IMR-90 (cell line): ENCODE data around the gene UNC13C. TPM values are rescaled to one million over a fixed set of nuclear protein-coding genes. Genes with fewer than 3 reads are reported as not detected.

Source experiments
- ATAC-seq: fragments of 200-7000 bp; cut with Tn5 transposase; 2 replicates; pipeline ENCODE4 v1.9.1; 2020; ENCODE audit warnings: low read depth, mild to moderate bottlenecking, moderate library complexity
- BruUV-seq: library from RNA; stranded (reverse); fragments of 400-500 nt; replicated peaks from 2 replicates; lab custom pipeline; 2021; lab: Mats Ljungman, UMichigan
- CTCF ChIA-PET: fragments of 300-600 bp; formaldehyde crosslinking; extraction: SDS; loops from one replicate; lab custom pipeline; 2021; ENCODE audit warnings: antibody characterized with exemption; lab: Yijun Ruan, JAX
- POLR2A ChIA-PET: fragments of 300-600 bp; sonication (Branson Sonifier 250); formaldehyde crosslinking; loops from one replicate; lab custom pipeline; 2022; ENCODE audit warnings: antibody characterized with exemption; ENCODE audit not compliant: unreplicated experiment; lab: Charles Lee
- DNase-seq: peaks from one replicate; pipeline ENCODE4 v3.0.0; 2013
- H2AFZ ChIP-seq: replicated peaks from 2 replicates; pipeline ENCODE3; 2013; ENCODE audit warnings: low read length, mild to moderate bottlenecking; ENCODE audit not compliant: poor library complexity
- H2AK5ac ChIP-seq: 2 replicates; pipeline ENCODE4 v1.6.1; 2013; ENCODE audit warnings: low read depth, low read length, inconsistent platforms
- H2AK9ac ChIP-seq: replicated peaks from 2 replicates; pipeline ENCODE3; 2013; ENCODE audit warnings: mild to moderate bottlenecking, low read depth, low read length, moderate library complexity; ENCODE audit not compliant: poor library complexity
- H2BK120ac ChIP-seq: 2 replicates; pipeline ENCODE4 v1.6.1; 2013; ENCODE audit warnings: low read depth, low read length, inconsistent platforms
- H2BK15ac ChIP-seq: 3 replicates; pipeline ENCODE4 v1.6.1; 2013; ENCODE audit warnings: low read depth, low read length, inconsistent platforms
- H2BK20ac ChIP-seq: 2 replicates; pipeline ENCODE4 v1.6.1; 2013; ENCODE audit warnings: low read depth, mild to moderate bottlenecking, inconsistent platforms, low read length, moderate library complexity
- H2BK5ac ChIP-seq: 2 replicates; pipeline ENCODE4 v1.6.1; 2013; ENCODE audit warnings: mild to moderate bottlenecking, low read depth, low read length, inconsistent platforms; ENCODE audit not compliant: poor library complexity, severe bottlenecking
- H3K14ac ChIP-seq: replicated peaks from 2 replicates; pipeline ENCODE4 v1.6.1; 2013; ENCODE audit warnings: low read depth, low read length, inconsistent platforms
- H3K18ac ChIP-seq: 2 replicates; pipeline ENCODE4 v1.6.1; 2013; ENCODE audit warnings: low read depth, low read length, control low read depth
- H3K23ac ChIP-seq: 2 replicates; pipeline ENCODE4 v1.6.1; 2013; ENCODE audit warnings: low read depth, low read length, inconsistent platforms
- H3K27ac ChIP-seq: 2 replicates; pipeline ENCODE4 v1.5.1; 2013; ENCODE audit warnings: mild to moderate bottlenecking, control low read depth, low read length; ENCODE audit not compliant: insufficient read depth
- H3K27me3 ChIP-seq: 2 replicates; pipeline ENCODE4 v1.6.1; 2013; ENCODE audit warnings: low read length; ENCODE audit not compliant: control insufficient read depth, insufficient read depth
- H3K36me3 ChIP-seq: 2 replicates; pipeline ENCODE4 v1.6.1; 2013; ENCODE audit warnings: low read length, mixed read lengths; ENCODE audit not compliant: control insufficient read depth, insufficient read depth
- H3K4ac ChIP-seq: 2 replicates; pipeline ENCODE4 v1.6.1; 2013; ENCODE audit warnings: low read depth, low read length, inconsistent platforms
- H3K4me1 ChIP-seq: 2 replicates; pipeline ENCODE4 v1.6.1; 2013; ENCODE audit warnings: low read length, mixed read lengths; ENCODE audit not compliant: control insufficient read depth, insufficient read depth
- H3K4me2 ChIP-seq: 2 replicates; pipeline ENCODE4 v1.6.1; 2013; ENCODE audit warnings: low read depth, mild to moderate bottlenecking, control low read depth, low read length, moderate library complexity
- H3K4me3 ChIP-seq: 2 replicates; pipeline ENCODE4 v1.5.1; 2013; ENCODE audit warnings: low read depth, mild to moderate bottlenecking, control low read depth, low read length, moderate library complexity; ENCODE audit not compliant: insufficient read depth
- H3K56ac ChIP-seq: 2 replicates; pipeline ENCODE4 v1.6.1; 2013; ENCODE audit warnings: low read length, inconsistent platforms; ENCODE audit not compliant: insufficient read depth; ENCODE audit errors: extremely low read depth
- H3K79me1 ChIP-seq, 2 experiments: 2 replicates each; pipeline ENCODE4 v1.6.1; 2013; ENCODE audit warnings: low read length in 2 of 2, inconsistent platforms in 1 of 2, low read depth in 1 of 2
- H3K9ac ChIP-seq: 2 replicates; pipeline ENCODE4 v1.6.1; 2013; ENCODE audit warnings: low read depth, low read length, control low read depth
- H3K9me1 ChIP-seq: 2 replicates; pipeline ENCODE4 v1.6.1; 2013; ENCODE audit warnings: low read length, inconsistent platforms; ENCODE audit not compliant: insufficient read depth
- H3K9me3 ChIP-seq: 2 replicates; pipeline ENCODE4 v1.6.1; 2013; ENCODE audit warnings: low read length; ENCODE audit not compliant: control insufficient read depth, insufficient read depth
- H4K20me1 ChIP-seq: 2 replicates; pipeline ENCODE4 v1.6.1; 2013; ENCODE audit warnings: low read length, inconsistent platforms; ENCODE audit not compliant: insufficient read depth
- H4K5ac ChIP-seq: 2 replicates; pipeline ENCODE4 v1.6.1; 2013; ENCODE audit warnings: mild to moderate bottlenecking, low read depth, low read length, control low read depth
- H4K8ac ChIP-seq, 2 experiments: 2 replicates each; pipeline ENCODE4 v1.6.1; 2013; ENCODE audit warnings: low read depth in 2 of 2, low read length in 2 of 2, control low read depth in 1 of 2, inconsistent platforms in 1 of 2
- H4K91ac ChIP-seq: 2 replicates; pipeline ENCODE4 v1.6.1; 2013; ENCODE audit warnings: low read depth, low read length, inconsistent platforms; ENCODE audit not compliant: insufficient read depth
- BHLHE40 ChIP-seq: fragments of 150-350 bp; IDR thresholded peaks from 2 replicates; pipeline ENCODE4 v1.6.1; 2016; ENCODE audit warnings: mild to moderate bottlenecking, low read depth, low read length
- CEBPB ChIP-seq: IDR thresholded peaks from 2 replicates; pipeline ENCODE4 v1.6.1; 2012; ENCODE audit warnings: low read depth, low read length, improper control_type of control experiment
- CHD1 ChIP-seq: IDR thresholded peaks from 2 replicates; pipeline ENCODE4 v1.6.1; 2012; ENCODE audit warnings: low read depth, low read length, improper control_type of control experiment
- FOS ChIP-seq: fragments of 150-350 bp; IDR thresholded peaks from 2 replicates; pipeline ENCODE4 v1.6.1; 2016; ENCODE audit warnings: low read depth, low read length
- MAFK ChIP-seq: IDR thresholded peaks from 2 replicates; pipeline ENCODE4 v1.6.1; 2012; ENCODE audit warnings: low read depth, low read length, improper control_type of control experiment
- MAZ ChIP-seq: IDR thresholded peaks from 2 replicates; pipeline ENCODE4 v1.6.1; 2012; ENCODE audit warnings: low read depth, mild to moderate bottlenecking, low read length, improper control_type of control experiment, moderate library complexity, borderline replicate concordance
- MXI1 ChIP-seq: IDR thresholded peaks from 2 replicates; pipeline ENCODE4 v1.6.1; 2012; ENCODE audit warnings: low read depth, mild to moderate bottlenecking, low read length, moderate library complexity, borderline replicate concordance
- NFE2L2 ChIP-seq: fragments of 150-350 bp; IDR thresholded peaks from 2 replicates; pipeline ENCODE4 v1.6.1; 2016; ENCODE audit warnings: low read depth, mild to moderate bottlenecking, low read length
- POLR2A ChIP-seq: IDR thresholded peaks from 2 replicates; pipeline ENCODE4 v1.6.1; 2012; ENCODE audit warnings: mild to moderate bottlenecking, low read depth, low read length
- RAD21 ChIP-seq: IDR thresholded peaks from 2 replicates; pipeline ENCODE4 v1.6.1; 2012; ENCODE audit warnings: low read length, improper control_type of control experiment
- RCOR1 ChIP-seq: IDR thresholded peaks from 2 replicates; pipeline ENCODE4 v1.6.1; 2012; ENCODE audit warnings: mild to moderate bottlenecking, low read length, improper control_type of control experiment; ENCODE audit not compliant: insufficient replicate concordance
- RFX5 ChIP-seq: IDR thresholded peaks from 2 replicates; pipeline ENCODE4 v1.8.0; 2012; ENCODE audit warnings: low read depth, mild to moderate bottlenecking, low read length, moderate library complexity
- SMC3 ChIP-seq: fragments of 150-350 bp; IDR thresholded peaks from 2 replicates; pipeline ENCODE4 v1.6.1; 2016; ENCODE audit warnings: low read depth, mild to moderate bottlenecking, antibody characterized with exemption, low read length, moderate library complexity
- WGBS, 2 experiments: methylation state at CpG; one replicate each; pipeline versions ENCODE4 v1.1.5 to v1.1.7; 2013; ENCODE audit warnings: missing lambda C conversion rate in 2 of 2; ENCODE audit not compliant: insufficient read length in 1 of 2; ENCODE audit errors: extremely low coverage in 2 of 2; 5-methylcytosine and 5-hydroxymethylcytosine counted together
- dilution Hi-C: fragments of 300-500 bp; cut with HindIII; formaldehyde crosslinking; loops from one replicate; pipeline ENCODE4 v1.14.3; 2018; ENCODE audit warnings: low sequenced_read_pairs; ENCODE audit not compliant: unreplicated experiment
- in situ Hi-C: fragments of 300-500 bp; cut with MboI; formaldehyde crosslinking; loops from 3 replicates; pipeline ENCODE4 v1.14.3; 2019; ENCODE audit warnings: low sequenced_read_pairs, inconsistent platforms, mixed read lengths
- intact Hi-C: fragments of 100-400 bp; cut with micrococcal nuclease; formaldehyde crosslinking; loops from 2 replicates; pipeline ENCODE4 v1.10.0; 2022
- polyA plus RNA-seq, 3 experiments: library from polyadenylated mRNA; depleted of rRNA; stranded (reverse); fragments of >200 nt; gene quantifications; 2 replicates each; pipeline ENCODE4 v1.2.3, GENCODE V29; 2012; ENCODE audit warnings: low replicate concordance in 1 of 3
- total RNA-seq: library from RNA; depleted of rRNA; stranded (reverse); fragments of >200 nt; gene quantifications from 2 replicates; pipeline ENCODE4 v1.2.3, GENCODE V29; 2012
- TF ChIP-seq, protein P1 (sequence below): fragments of 150-350 bp; IDR thresholded peaks from 2 replicates; pipeline ENCODE4 v1.6.1; 2017; ENCODE audit warnings: mild to moderate bottlenecking, antibody characterized with exemption, low read length, low read depth
- TF ChIP-seq, protein P2 (sequence below): fragments of 150-350 bp; IDR thresholded peaks from 2 replicates; pipeline ENCODE4 v1.6.1; 2016; ENCODE audit warnings: low read depth, mild to moderate bottlenecking, low read length, moderate library complexity, borderline replicate concordance
- TF ChIP-seq, protein P3 (sequence below): conservative IDR thresholded peaks from 2 replicates; pipeline ENCODE4 v1.5.1; 2012; ENCODE audit warnings: mild to moderate bottlenecking, low read depth, low read length, improper control_type of control experiment

Gene UNC13C
- total and polyA plus RNA-seq, 2 of the 4 experiments (the other 2 are of a cell fraction): not detected

DNA sequence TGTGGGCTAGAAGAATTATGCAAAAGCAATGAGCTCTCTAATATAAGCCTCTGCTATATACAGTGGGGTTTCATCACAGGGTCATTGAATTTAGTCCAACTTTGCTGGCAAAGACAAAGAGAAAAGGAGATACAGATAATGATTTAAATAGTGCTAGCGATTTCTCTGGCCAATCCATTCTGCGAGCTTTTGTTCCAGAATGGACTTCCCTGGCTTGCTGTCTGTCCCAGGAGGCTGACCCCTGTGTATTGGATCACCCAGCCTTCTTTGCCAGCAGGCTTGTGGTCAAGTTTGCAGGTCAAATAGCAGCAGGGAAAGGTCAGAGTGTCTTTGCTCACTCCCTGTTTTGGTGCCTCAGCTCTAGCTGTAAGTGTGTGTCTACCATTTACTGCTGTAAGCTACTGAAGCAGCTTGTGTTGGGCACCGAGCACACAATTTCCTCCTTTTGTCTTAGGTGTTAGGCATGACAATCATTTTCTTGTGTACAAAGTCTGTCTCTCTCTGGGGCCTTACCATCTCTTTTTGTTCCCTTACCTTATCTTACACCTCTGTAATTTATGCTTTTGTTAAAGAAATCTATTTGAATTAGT is 55.7 kb downstream of the UNC13C start:
- dilution Hi-C loops: no loop called here
- POLR2A ChIA-PET: no interaction called here
- H3K27me3 ChIP-seq: no peaks in the 10 kb centered on the region

More for the DNA sequence above, 55.7 kb downstream of the UNC13C start:
- Histone ChIP-seq H3K27ac (no peak overlapping the region), H3K79me1 (no peaks in the 10 kb centered on the region), H4K5ac (no peak overlapping the region), H4K20me1 (no peaks in the 10 kb centered on the region), H2BK20ac (no peak overlapping the region), H3K23ac (no peak overlapping the region), H3K9ac (no peak overlapping the region), H2BK5ac (no peak overlapping the region), H3K18ac (no peak overlapping the region), H3K56ac (no peak overlapping the region), H3K9me1 (no peaks in the 10 kb centered on the region), H3K14ac (no peak overlapping the region), H3K9me3 (peaks cover 5% of the 10 kb centered on the region), H3K36me3 (no peaks in the 10 kb centered on the region), H2AK9ac (no peak overlapping the region), H3K4ac (no peak overlapping the region), H3K4me1 (no peaks in the 10 kb centered on the region), H2BK120ac (no peak overlapping the region), H2AK5ac (no peak overlapping the region), H4K91ac (no peak overlapping the region), H2BK15ac (no peak overlapping the region), H2AFZ (no peak overlapping the region), H4K8ac (no peak overlapping the region), H3K4me3 (no peak overlapping the region), H3K4me2 (no peak overlapping the region)
- no CpG with 5 or more reads among the region's 3 CpGs for WGBS, 2 experiments
- ATAC-seq (no peak), DNase-seq (no peak)
- in situ Hi-C loops: no loop called here
- no TSS peak for BruUV-seq
- no peak for TF ChIP-seq MAFK
- no peak for TF ChIP-seq RAD21
- no peak for TF ChIP-seq POLR2A
- no peak for TF ChIP-seq SMC3
- TF ChIP-seq, protein P1, sequence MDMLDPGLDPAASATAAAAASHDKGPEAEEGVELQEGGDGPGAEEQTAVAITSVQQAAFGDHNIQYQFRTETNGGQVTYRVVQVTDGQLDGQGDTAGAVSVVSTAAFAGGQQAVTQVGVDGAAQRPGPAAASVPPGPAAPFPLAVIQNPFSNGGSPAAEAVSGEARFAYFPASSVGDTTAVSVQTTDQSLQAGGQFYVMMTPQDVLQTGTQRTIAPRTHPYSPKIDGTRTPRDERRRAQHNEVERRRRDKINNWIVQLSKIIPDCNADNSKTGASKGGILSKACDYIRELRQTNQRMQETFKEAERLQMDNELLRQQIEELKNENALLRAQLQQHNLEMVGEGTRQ: no peak
- no peak for TF ChIP-seq RCOR1
- TF ChIP-seq FOS: no peak
- no peak for TF ChIP-seq BHLHE40
- no peak for TF ChIP-seq MAZ
- no peak for TF ChIP-seq MXI1
- TF ChIP-seq, protein P2, sequence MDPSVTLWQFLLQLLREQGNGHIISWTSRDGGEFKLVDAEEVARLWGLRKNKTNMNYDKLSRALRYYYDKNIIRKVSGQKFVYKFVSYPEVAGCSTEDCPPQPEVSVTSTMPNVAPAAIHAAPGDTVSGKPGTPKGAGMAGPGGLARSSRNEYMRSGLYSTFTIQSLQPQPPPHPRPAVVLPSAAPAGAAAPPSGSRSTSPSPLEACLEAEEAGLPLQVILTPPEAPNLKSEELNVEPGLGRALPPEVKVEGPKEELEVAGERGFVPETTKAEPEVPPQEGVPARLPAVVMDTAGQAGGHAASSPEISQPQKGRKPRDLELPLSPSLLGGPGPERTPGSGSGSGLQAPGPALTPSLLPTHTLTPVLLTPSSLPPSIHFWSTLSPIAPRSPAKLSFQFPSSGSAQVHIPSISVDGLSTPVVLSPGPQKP: no peak
- TF ChIP-seq RFX5: no peak
- no peak for TF ChIP-seq CHD1
- TF ChIP-seq, protein P3, sequence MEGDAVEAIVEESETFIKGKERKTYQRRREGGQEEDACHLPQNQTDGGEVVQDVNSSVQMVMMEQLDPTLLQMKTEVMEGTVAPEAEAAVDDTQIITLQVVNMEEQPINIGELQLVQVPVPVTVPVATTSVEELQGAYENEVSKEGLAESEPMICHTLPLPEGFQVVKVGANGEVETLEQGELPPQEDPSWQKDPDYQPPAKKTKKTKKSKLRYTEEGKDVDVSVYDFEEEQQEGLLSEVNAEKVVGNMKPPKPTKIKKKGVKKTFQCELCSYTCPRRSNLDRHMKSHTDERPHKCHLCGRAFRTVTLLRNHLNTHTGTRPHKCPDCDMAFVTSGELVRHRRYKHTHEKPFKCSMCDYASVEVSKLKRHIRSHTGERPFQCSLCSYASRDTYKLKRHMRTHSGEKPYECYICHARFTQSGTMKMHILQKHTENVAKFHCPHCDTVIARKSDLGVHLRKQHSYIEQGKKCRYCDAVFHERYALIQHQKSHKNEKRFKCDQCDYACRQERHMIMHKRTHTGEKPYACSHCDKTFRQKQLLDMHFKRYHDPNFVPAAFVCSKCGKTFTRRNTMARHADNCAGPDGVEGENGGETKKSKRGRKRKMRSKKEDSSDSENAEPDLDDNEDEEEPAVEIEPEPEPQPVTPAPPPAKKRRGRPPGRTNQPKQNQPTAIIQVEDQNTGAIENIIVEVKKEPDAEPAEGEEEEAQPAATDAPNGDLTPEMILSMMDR: no peak
- TF ChIP-seq NFE2L2: no peak
- no peak for TF ChIP-seq CEBPB
- intact Hi-C loops: no loop called here
- CTCF ChIA-PET: no interaction called here
